Naive thymus-derived CD8-positive, alpha-beta T cell (primary cell): ENCODE results near the gene GPR4. TPM values are rescaled to one million over a fixed set of nuclear protein-coding genes. Genes with fewer than 3 reads are reported as not detected.

ENCODE experiments used
- ATAC-seq, 2 donors: fragments of 150-1000 bp; cut with Tn5 transposase in 1 of 2; sonication (Bioruptor Pico), chemical (Tn5 transposase) in 1 of 2; 1 replicate in 1 of 2; 2 replicates in 1 of 2; pipeline ENCODE4 v1.10.0; 2021; ENCODE audit warnings: mild to moderate bottlenecking in 2 of 2, moderate library complexity in 2 of 2
- POLR2A ChIA-PET: fragments of 350-600 bp; sonication (Branson Sonifier 250); formaldehyde crosslinking; loops from one replicate; lab custom pipeline; 2021; ENCODE audit warnings: antibody characterized with exemption; lab: Charles Lee
- DNase-seq, 10 donors: peaks; one replicate each; pipeline versions ENCODE4 v3.0.0 to v3.0.0-alpha.2; 2020 to 2022
- H3K27ac Mint-ChIP-seq, 10 donors: one replicate each; pipeline ENCODE4 v1.8.0; 2020 to 2022; ENCODE audit warnings: mild to moderate bottlenecking in 10 of 10, mixed read lengths in 10 of 10, moderate library complexity in 4 of 10, inconsistent platforms in 1 of 10
- H3K27me3 Mint-ChIP-seq, 5 donors: one replicate each; pipeline ENCODE4 v1.8.0; 2021 to 2022; ENCODE audit warnings: mixed read lengths in 5 of 5
- H3K36me3 Mint-ChIP-seq, 3 donors: one replicate each; pipeline ENCODE4 v1.8.0; 2020 to 2022; ENCODE audit warnings: mixed read lengths in 3 of 3, mild to moderate bottlenecking in 2 of 3, inconsistent platforms in 1 of 3
- H3K4me1 Mint-ChIP-seq, 4 donors: one replicate each; pipeline ENCODE4 v1.8.0; 2021 to 2022; ENCODE audit warnings: mixed read lengths in 4 of 4
- H3K4me3 Mint-ChIP-seq, 10 donors: one replicate each; pipeline ENCODE4 v1.8.0; 2020 to 2022; ENCODE audit warnings: mild to moderate bottlenecking in 10 of 10, mixed read lengths in 10 of 10, moderate library complexity in 6 of 10, inconsistent platforms in 1 of 10
- H3K9me3 Mint-ChIP-seq, 9 donors: one replicate each; pipeline ENCODE4 v1.8.0; 2020 to 2022; ENCODE audit warnings: mixed read lengths in 9 of 9, mild to moderate bottlenecking in 3 of 9, inconsistent platforms in 1 of 9, moderate library complexity in 1 of 9
- polyA plus RNA-seq, 3 donors: library from polyadenylated mRNA; unstranded; fragments of 300-500 nt; fragmentation: Illumina TruSeq; gene quantifications; one replicate each; pipeline ENCODE4 v1.2.3, GENCODE V29; 2021
- total RNA-seq, 8 experiments: library from RNA in 2 of 8; stranded (reverse) in 2 of 8; gene quantifications; one replicate each; pipeline ENCODE4 v1.2.3 and lab custom pipeline; 2021 to 2026

The GPR4 gene
- not detected for total RNA-seq
- polyA plus RNA-seq: not detected
- total RNA-seq (lab: John Stamatoyannopoulos, UW): 0 to 0.08 (median 0) reads per million in 6 experiments

DNA sequence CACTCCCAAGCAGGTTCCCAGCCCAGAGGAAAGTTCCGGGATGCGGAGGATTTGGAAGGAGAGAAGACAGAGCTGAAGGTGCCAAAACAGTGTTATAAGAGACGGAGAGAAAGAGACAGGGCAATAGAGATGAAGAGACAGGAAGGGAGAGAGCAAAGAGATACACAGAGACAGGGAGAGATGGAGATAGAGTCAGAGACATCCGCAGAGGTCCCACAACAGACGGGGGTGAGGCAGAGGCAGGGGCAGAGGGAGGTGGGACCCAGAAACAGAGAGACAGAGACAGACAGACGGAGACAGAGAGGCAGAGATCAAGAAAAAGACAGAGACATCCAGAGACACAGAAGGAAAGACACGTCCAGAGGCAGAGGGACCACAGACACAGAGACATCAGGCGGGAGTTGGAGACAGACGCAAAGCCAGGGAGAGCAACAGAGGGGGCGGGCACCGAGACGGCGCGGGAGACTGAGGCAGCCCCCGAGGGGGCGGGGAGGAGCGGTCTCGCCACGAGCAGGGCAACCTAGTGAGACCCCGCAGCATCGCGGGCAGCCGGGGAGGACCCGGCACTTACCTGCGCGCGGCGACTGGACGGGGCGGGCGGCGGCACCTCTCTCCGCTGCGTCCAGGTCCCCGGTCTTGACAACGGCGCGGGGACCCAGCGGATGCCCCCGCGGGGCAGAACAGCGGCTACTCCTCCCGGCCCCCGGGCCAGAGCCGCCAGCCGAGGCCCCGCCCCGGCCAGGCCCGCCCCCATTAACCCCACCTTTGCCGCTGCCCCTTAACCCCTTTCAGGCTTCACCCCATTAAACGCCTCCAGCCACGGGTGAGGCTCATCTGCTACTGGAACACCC, at the start of gene GPR4:
Gene GPR4, minus strand, starts transcription at position 689 of the 851 bp plus-strand sequence. CDS start 10,346 bp downstream, outside the sequence.
- Mint-ChIP-seq H3K9me3 (peaks cover 0 to 2% (median 0%) of the 10 kb centered on the region in 9 donors), H3K36me3 (peaks cover 0 to 6% (median 5%) of the 10 kb centered on the region in 3 donors), H3K4me3 (peak within 1 kb of the TSS in 7 of 10 donors; percentile 11 to 60 (median 49)), H3K4me1 (peaks cover 26 to 52% (median 34%) of the 10 kb centered on the region in 4 donors), H3K27me3 (peaks cover 40 to 72% (median 59%) of the 10 kb centered on the region in 5 donors), H3K27ac (peak within 1 kb of the TSS in 3 of 10 donors; percentile 58 to 74 (median 66))
- POLR2A ChIA-PET: no interaction called here
- peak; percentile 28 to 40 for ATAC-seq
- DNase-seq: no peak

DNA sequence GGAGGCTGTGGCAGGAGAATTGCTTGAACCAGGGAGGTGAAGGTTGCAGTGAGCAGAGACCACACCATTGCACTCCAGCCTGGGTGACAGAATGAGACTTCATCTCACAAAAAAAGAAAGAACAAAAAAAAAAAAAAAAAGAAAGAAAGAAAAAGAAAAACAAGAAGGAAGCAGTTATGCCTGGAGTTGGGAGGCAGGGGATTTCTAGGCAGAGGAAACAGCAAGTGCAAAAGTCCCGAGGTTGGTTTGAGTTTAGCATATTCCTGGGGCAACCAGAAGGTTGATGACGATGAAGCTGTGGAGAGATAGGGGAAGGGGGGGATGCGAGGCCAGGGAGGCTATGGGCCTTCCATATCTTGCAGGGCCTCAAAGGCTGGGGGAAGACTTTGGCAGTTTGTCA, 48.7 kb upstream of the GPR4 start:
- POLR2A ChIA-PET: interaction anchor here (0.7 to 1.0 kb wide), 2 partner anchors 8 to 123 kb away, joined by 4 to 6 read pairs; no protein-coding TSS in a partner anchor
- no peaks in the 10 kb centered on the region for H3K9me3 Mint-ChIP-seq
- H3K4me1 Mint-ChIP-seq: peaks cover 5 to 9% (median 8%) of the 10 kb centered on the region in 4 donors
- ATAC-seq: no peak
- no peaks in the 10 kb centered on the region for H3K36me3 Mint-ChIP-seq
- H3K27me3 Mint-ChIP-seq: peaks cover 0 to 10% (median 4%) of the 10 kb centered on the region in 5 donors
- DNase-seq: no peak
- H3K27ac Mint-ChIP-seq: no peak overlapping the region
- H3K4me3 Mint-ChIP-seq: no peak overlapping the region

DNA sequence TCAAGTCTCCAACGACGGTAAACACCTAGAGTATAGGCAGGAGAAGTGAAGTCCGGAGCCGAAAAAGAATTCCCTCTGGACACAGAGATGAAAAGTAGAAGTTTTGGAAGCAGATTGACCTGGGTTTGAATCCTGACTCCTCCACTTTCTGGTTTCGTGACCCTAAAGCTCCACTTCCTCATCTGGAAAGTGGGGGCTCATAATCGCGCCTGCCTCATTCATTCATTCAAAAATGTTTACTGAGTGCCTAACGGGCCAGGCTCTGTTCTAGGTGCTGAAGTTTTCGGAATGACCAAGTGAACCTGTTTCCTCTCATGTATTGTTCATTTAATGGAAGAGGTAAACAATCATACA, 44.3 kb upstream of the GPR4 start:
- Mint-ChIP-seq H3K4me3 (peak overlapping the region; percentile 77 to 89 (median 84)), H3K4me1 (peaks cover 22 to 43% (median 33%) of the 10 kb centered on the region in 4 donors), H3K36me3 (no peaks in the 10 kb centered on the region), H3K27ac (peak overlapping the region in 5 of 10 donors; percentile 7 to 82 (median 66)), H3K9me3 (no peaks in the 10 kb centered on the region), H3K27me3 (peaks cover 0 to 10% (median 4%) of the 10 kb centered on the region in 5 donors)
- POLR2A ChIA-PET: interaction anchor here (0.5 to 1.0 kb wide), 2 partner anchors 9 to 12 kb away, joined by 4 to 9 read pairs; no protein-coding TSS in a partner anchor
- DNase-seq (no peak), ATAC-seq (no peak)

DNA sequence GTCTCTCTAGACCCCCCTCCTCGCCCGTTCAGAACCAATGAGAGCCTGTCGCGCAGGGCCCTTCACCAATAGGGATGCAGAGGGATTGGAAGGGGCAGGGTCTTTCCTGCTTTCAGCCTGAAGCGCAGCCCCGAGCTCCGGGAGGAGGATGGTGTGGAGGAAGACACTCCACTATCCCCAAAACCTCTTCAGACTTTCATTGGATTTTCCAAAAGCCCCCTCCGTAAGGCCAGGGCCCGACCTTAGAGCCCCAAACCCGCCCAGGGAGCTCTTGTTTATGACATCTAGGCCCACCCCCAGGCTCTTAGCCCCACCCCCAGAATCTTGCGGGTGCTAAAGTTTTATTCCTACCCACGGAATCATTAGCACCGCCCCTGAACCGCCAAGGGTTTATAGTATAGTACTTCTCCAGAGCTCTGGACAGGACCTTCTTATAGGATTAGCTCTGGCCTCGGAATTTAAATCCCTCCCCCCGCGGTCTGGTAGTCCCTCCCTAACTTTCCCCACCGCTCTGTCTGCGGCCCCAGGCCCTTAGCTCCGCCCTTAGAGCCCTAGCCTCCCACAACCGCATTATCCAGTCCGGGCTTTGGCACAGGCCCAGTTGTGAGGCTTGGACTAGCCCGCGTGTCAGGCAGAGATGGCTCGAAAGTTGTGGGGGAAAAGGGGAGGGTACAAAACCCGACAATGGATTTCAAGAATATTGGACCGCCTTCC, 43.8 kb upstream of the GPR4 start:
- peak; percentile 54 to 88 (median 77) for DNase-seq
- Mint-ChIP-seq H3K4me3 (peak overlapping the region; percentile 77 to 89 (median 84)), H3K9me3 (no peaks in the 10 kb centered on the region), H3K4me1 (peaks cover 27 to 48% (median 39%) of the 10 kb centered on the region in 4 donors), H3K27ac (peak overlapping the region in 8 of 10 donors; percentile 46 to 91 (median 78)), H3K36me3 (no peaks in the 10 kb centered on the region), H3K27me3 (peaks cover 0 to 9% (median 4%) of the 10 kb centered on the region in 5 donors)
- ATAC-seq: peak; percentile 62
- POLR2A ChIA-PET: interaction anchor here (0.5 to 1.3 kb wide), 3 partner anchors 8 to 35 kb away, joined by 4 to 9 read pairs (median 5); no protein-coding TSS in a partner anchor

DNA sequence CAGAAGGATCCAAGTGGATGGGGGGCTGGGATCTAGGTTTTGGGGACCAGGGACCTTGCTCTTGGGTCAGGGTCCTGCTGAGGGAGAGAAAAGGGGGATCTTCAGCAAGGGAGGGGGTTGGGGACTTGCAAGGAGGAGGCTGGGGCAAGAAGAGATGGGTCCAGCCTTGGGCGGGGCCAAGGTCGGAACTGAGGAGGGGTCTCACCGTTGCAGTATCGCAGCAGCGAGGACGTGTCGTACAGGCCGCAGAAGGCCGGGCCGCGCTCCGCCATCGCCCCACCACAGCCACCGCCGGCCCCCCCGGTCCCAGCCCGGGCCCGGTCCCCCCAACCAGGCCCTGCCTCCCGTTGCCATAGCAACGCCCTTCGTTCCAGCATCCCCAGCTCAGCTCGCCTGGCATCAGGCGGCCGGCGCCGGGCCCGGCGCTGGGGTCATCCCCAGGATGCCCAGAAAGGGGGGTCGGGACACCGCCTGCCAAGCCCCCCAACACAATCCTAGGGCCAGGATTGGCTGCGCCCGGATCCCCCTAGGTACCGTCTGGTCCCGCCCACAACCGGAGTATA, 43.1 kb upstream of the GPR4 start:
- POLR2A ChIA-PET: interaction anchor here (1.0 to 1.3 kb wide), 2 partner anchors 14 to 35 kb away, joined by 4 to 5 read pairs; no protein-coding TSS in a partner anchor
- H3K27me3 Mint-ChIP-seq: peaks cover 0 to 6% (median 2%) of the 10 kb centered on the region in 5 donors
- ATAC-seq: peak; percentile 1
- H3K27ac Mint-ChIP-seq: peak overlapping the region in 6 of 10 donors; percentile 46 to 91 (median 76)
- no peak for DNase-seq
- peaks cover 28 to 51% (median 42%) of the 10 kb centered on the region in 4 donors for H3K4me1 Mint-ChIP-seq
- H3K9me3 Mint-ChIP-seq: no peaks in the 10 kb centered on the region
- no peaks in the 10 kb centered on the region for H3K36me3 Mint-ChIP-seq
- H3K4me3 Mint-ChIP-seq: peak overlapping the region; percentile 77 to 89 (median 84)

DNA sequence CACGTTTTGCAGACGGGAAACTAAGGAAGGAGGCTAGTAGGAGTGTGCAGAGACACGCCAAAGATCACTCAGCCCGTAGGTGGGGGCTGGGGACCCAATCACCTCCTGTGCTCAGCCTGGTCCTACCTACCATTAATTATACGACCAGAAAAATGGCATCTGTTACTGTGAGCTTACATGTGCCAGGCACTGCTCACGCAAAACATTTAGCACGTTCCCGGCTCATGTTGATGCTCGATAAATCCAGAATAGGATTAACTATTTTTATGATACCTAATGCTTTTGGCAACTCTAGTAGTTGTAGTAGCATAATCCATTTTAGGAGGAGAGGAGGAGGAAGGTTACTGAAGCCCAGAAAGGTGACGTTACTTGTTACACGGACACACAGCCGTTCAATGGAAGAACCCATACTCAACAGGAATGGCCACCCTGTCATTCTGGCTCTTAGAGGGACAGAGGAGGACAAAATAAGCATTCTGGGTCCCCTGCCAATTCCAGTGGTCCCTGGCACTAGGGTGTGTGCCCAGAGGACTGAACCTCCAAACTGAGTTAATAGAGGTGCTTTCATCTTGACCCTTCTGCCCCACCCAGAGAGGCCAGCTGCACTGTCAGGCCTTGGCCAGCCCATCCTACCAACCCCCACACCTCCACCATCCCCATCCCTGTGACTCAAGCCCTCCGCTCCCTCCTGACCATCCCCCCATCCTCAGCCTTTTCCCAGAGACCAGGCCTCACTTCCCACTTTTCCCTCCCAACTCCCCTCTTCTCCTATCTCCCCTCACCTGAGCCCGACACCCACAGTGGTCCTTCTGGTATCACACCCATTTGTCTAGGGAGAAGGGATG, 42.1 kb upstream of the GPR4 start:
- peak overlapping the region in 2 of 10 donors; percentile 47 to 86 for H3K27ac Mint-ChIP-seq
- POLR2A ChIA-PET: interaction anchor here (2.3 kb wide), 1 partner anchor 37 kb away, joined by 6 read pairs; no protein-coding TSS in a partner anchor
- H3K4me3 Mint-ChIP-seq: peak overlapping the region in 5 of 10 donors; percentile 7 to 34 (median 22)
- no peak for DNase-seq
- peaks cover 28 to 51% (median 45%) of the 10 kb centered on the region in 4 donors for H3K4me1 Mint-ChIP-seq
- H3K36me3 Mint-ChIP-seq: no peaks in the 10 kb centered on the region
- ATAC-seq: no peak
- peaks cover 0 to 6% (median under 1%) of the 10 kb centered on the region in 5 donors for H3K27me3 Mint-ChIP-seq
- H3K9me3 Mint-ChIP-seq: no peaks in the 10 kb centered on the region

DNA sequence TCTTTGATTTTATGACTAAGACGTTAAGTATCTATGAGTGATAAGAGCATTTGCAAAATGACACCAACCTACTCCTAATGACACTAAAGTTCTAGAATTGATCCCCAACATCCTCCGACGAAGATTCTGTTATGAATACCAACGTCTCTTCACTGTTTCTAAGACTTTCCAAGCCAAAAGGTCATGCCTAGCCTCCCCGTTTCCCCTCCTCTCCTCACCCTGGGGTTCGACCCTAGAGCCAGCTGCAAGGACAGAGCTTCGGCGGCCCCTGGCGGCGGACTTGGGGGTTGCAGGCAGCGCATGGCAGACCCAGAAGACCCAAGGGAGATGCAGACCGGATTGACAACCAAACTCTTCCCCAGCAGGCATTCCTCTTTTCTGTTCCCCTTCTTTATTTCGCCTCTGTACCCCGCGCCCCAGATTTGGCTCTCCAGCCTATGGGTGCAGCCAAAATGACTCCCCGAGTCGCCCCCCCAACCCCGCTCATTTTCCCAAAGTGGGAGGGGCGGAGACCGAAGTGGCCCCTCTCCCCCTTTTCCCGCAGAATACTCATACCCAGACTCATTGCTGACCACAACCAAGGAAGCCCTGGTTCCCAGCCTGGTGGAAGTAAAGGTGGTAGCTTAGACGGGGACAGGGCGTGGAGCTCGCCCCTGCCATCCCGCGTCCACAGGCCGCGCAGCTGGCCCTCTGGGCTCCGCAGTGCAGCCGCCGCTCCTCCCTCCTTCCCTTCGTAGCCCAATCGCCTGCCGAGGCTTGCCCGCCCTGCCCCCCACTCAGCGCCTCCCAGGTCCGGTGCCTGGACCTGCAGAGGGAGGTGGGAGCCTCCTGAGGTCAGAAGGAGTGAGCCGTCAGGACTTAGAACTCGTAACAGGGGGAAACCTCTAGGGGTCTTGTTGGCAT, 41.3 kb upstream of the GPR4 start:
- DNase-seq (peak; percentile 72 to 97 (median 88)), ATAC-seq (peak; percentile 28 to 38)
- H3K9me3 Mint-ChIP-seq: no peaks in the 10 kb centered on the region
- H3K27ac Mint-ChIP-seq: peak overlapping the region; percentile 75 to 96 (median 88)
- no peaks in the 10 kb centered on the region for H3K36me3 Mint-ChIP-seq
- H3K4me1 Mint-ChIP-seq: peaks cover 34 to 59% (median 52%) of the 10 kb centered on the region in 4 donors
- H3K27me3 Mint-ChIP-seq: peaks cover 0 to 6% (median 0%) of the 10 kb centered on the region in 5 donors
- POLR2A ChIA-PET: interaction anchor here (0.5 to 2.3 kb wide), 8 partner anchors 8 to 239 kb away, joined by 3 to 8 read pairs (median 6); no protein-coding TSS in a partner anchor
- peak overlapping the region; percentile 59 to 97 (median 76) for H3K4me3 Mint-ChIP-seq

DNA sequence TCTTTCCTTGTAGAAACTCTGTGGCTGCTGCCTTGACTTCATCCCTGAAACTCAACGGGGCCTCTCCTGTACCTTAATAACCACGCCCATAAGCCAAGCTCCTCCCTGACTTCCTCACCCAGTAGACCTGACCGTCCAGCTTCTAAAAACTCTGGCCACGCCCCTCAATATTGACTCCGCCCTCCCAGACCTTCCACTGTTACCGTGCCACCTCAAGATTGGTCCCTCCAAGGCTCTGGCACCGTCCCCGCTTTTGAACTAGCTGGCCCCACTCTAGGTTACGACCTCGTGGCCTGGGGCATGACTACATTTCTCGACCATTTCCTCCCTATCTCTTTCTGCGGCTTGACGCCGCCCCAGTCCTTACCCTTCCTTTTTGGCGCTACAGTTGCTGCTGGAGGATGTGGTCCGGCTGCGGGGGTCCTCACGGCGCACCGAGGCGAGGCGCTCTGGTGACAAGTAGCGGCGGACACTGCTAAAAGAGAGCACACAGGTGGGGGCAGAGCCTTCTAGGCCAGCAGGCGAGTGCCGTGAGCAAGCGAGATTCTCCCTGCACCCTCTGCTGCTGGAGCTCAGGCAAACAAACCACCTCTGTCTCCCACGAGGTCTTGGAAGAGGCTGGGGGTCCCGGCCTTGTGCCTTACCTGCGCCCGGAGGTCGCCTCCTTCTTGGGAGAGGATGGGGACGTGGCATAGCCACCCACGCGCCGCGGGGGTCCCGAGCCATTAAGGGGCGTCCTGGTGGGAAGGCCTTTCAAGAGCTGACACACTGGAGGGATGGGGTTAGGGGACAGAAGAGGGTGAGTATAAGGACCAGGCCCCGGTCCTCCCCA, 39.5 kb upstream of the GPR4 start:
- H3K27ac Mint-ChIP-seq: peak overlapping the region; percentile 73 to 97 (median 92)
- peaks cover 0 to 6% (median 0%) of the 10 kb centered on the region in 5 donors for H3K27me3 Mint-ChIP-seq
- ATAC-seq (peak in 1 of 2 donors; percentile 18), DNase-seq (peak in 9 of 10 donors; percentile 14 to 66 (median 34))
- peaks cover 34 to 62% (median 55%) of the 10 kb centered on the region in 4 donors for H3K4me1 Mint-ChIP-seq
- peak overlapping the region; percentile 81 to 97 (median 90) for H3K4me3 Mint-ChIP-seq
- no peaks in the 10 kb centered on the region for H3K9me3 Mint-ChIP-seq
- POLR2A ChIA-PET: interaction anchor here (0.8 to 2.6 kb wide), 22 partner anchors 10 to 210 kb away, joined by 3 to 8 read pairs (median 5); partner anchors contain the start of genes OPA3, SNRPD2 and VASP
- no peaks in the 10 kb centered on the region for H3K36me3 Mint-ChIP-seq

DNA sequence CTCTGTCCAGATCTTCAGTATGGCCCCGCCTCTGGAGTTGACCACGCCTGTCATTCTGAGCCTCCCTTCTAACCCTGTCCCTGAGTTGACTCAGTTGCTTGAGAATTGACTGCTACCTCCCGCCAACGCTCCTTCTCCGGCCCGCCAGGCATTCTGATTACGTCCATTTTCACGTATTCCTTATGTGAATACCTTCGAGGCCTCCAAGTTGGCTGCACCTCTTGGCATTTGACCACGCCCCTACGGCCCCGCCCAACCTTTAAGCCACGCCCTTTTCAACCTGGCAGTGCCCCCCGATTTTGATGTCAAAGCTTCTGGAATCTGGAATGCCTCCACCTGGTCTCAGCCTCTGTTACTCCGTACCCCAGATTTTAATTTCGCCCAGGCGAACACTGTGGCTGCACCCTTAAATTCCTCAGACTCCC, 38.8 kb upstream of the GPR4 start:
- DNase-seq (peak in 6 of 10 donors; percentile 20 to 67 (median 26)), ATAC-seq (no peak)

More for the DNA sequence above, 38.8 kb upstream of the GPR4 start:
- Mint-ChIP-seq H3K9me3 (no peaks in the 10 kb centered on the region), H3K27me3 (no peaks in the 10 kb centered on the region), H3K36me3 (peaks cover 0 to 3% (median 0%) of the 10 kb centered on the region in 3 donors), H3K27ac (peak overlapping the region; percentile 73 to 97 (median 92)), H3K4me1 (peaks cover 29 to 55% (median 49%) of the 10 kb centered on the region in 4 donors), H3K4me3 (peak overlapping the region; percentile 81 to 97 (median 90))
- POLR2A ChIA-PET: interaction anchor here (1.0 to 2.6 kb wide), 11 partner anchors 24 to 171 kb away, joined by 3 to 6 read pairs (median 5); partner anchors contain the start of genes OPA3 and SNRPD2
